ENCODE data around the gene LAT.

Gene LAT

DNA sequence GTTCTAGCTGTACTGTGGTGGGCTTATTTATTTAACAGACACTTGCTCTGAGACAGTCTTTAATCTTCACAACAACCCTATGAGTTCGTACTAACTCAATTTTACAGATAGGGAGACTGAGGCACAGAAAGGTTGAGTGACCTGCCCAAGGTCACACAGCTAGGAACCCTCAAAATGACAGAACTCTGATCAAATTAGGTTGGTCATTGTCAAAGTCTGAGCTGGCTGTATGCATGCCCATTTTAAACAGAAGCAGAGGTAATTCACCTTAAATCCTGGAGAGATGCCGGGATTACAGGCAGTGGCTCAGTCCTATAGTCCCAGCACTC, 24.9 kb downstream of the LAT start:
- no peak for DNase-seq

DNA sequence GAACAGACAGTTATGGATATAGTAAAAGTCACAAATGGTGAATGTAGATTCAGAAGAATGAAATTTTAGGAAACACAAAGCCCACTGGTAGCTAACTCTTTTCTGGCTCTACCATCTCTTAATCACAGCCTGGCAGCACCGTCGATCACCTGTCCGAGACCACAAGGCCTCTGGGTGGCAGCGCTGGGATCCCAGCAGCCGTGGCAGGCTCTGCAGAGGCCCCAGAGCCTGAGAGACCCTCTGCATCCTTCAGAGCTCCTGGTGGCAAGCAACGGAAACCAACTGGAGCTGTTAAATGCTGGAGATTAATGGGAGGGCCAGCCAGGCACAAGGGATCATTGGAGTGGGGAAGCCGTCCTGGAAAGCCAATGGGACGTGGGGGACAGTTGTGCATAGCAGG, 26.3 kb downstream of the LAT start:
- no peak for DNase-seq

DNA sequence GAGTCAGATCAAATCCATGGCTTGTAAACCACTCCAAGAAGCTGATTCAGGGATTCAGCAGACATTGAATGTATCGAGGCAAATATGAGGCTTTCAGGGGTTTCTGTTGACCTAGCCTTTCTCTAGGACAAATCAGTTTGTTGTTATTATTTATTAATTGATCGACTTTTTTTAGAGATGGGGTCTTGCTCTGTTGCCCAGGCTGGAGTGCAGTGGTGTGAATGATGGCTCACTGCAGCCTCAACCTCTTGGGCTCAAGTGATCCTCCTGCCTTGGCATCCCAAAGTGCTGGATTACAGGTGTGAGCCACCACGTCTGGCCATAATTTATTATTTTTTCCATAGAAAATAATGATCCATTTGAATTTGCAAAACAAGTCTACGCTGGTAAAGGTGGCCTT, 27.0 kb downstream of the LAT start:
- DNase-seq: no peak

DNA sequence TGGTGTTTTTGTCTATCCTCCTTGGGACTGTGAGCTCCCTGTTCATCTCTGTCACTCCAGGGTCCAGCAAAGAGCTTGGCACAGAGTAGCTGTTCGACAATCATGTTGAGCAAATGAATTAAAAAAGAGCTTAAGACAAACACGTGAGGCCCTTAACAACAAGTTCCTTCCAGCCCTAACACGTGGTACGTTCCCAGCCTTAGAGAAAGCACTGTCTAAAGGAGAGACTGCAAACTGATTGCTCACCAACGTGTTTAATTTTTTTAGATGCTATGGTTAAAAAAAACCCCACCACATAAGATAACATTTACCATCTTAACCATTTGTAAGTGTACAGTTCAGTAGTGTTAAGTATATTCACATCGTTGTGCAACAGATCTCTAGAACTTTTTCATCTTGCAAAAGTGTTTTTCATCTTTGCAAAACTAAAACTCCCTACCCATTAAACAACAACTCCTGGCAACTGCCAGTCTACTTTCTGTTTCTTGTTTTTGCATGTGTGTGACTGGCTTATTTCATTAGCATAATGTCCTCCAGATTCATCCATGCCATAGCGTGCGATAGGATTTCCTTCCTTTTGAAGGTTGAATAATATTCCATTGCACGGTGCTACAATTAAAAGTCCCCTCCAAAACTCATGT, 28.2 kb downstream of the LAT start:
- no peak for DNase-seq

DNA sequence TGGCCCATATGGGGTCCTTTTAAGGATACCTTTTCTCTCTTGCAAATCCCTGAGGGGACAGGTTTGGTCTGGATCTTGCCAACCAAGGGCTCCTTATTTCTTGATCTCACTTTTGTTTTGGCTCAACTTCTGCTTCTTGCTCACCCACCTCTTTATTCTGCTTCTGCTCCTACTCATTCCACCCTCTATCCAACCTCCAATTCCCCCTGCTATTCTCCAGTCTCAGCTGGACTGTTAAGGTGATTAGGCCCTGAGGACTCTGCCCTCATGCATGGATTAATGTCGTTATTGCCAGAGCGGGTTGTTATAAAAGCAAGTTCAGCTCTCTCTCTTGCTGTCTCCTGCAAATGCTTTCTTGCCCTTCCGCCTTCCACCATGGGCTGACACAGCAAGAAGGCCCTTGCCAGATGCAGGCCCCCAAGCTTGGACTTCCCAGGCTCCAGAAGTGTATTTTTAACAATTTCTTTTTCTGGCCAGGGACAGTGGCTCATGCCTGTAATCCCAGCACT, 29.8 kb downstream of the LAT start:
- no peak for DNase-seq

DNA sequence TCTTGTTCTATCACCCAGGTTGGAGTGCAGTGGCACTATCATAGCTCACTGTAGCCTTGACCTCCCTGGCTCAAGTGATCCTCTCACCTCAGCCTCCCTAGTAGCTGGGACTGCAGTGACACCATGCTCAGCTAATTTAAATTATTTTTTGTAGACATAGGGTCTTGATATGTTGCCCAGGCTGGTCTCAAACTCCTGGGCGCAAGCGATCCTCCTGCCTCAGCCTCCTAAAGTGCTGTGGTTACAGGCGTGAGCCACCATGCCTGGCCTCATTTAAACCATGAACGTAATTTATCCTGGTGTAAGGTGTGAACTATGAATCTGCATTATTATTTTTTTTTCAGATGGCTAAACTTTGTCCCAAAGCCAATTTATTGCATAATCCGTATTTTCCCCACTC, 37.3 kb downstream of the LAT start:
- DNase-seq: no peak

DNA sequence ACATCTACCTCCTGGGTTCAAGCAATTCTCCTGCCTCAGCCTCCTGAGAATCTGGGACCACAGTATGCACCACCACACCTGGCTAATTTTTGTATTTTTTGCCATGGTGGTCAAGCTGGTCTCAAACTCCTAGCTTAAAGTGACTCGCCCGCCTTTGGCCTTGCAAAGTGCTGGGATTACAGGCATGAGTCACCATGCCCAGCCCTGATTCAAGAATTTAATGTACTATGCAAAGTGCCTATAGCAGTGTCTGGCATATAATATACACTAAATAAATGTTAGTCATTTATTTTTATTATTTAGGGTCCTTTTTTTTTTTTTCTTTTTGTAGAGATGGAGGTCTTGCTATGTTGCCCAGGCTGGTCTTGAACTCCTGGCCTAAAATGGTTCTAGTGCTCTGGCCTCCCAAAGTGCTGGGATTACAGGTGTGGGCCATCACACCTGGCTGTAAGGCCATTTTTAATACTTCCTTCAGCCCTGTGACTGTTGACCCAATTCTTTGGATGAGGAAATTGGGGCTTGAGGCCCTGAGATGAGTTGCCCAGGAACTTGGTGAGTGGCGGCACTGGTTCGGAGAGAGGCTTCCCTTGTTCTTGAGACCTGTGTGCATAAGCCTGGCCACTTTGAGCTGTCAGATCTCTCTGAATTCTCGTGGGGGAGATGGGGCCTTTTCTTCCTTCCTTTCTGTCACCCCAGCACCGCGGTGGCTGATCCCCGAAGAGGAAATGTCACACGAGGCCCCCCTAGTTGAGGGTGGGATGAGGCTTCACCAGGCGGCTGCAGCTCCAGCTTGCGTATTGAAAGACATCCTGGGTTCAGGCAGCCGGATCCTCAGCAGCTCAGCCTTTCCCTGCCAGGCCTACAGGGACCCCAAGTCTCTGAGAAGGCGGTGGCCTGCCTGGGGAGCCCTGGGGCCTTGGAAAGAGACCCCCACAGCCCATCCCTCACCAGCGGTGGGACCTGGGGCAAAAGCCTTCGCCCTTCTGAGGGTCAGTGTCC, 38.7 kb downstream of the LAT start:
- no peak for DNase-seq

DNA sequence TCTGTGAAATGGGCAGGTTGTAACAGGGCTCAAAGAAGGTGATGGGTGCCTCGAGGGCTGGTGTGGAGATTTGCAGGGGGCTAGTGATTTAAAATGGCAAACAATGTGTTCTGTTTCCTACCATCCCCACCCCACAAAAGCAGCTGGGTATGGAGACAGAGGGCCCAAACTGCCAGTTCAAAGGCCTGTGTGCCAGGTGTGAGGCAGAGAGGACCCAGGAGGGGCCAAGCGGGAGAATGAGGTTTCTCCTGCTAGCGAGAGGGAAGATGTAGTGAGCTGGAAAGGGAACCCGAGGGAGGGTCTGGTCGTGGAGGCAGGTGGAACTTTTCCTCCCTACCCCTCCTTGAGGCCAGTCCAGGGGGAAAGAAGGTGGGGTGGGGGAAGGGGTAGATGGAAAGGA, 39.4 kb downstream of the LAT start:
- no peak for DNase-seq

DNA sequence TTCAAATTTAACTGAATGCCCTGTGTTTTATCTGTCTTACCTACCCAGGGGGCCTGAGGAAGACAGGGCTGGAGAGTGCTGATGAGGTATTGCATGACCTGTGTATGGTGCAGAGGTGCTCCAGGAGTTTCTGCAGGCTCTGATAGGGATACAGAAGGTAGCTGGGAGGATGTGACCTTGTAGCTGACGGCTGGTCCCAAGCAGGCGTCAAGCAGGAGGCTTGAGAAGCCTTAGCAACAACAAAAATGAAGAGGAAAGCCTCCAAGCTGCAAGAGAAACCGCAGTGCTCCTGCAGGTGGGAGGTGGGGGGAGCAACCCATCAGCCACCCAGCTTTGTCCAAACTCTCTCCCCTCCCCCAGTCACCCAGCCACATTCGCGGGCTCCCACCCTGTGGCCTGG, 40.4 kb downstream of the LAT start:
- DNase-seq: no peak

DNA sequence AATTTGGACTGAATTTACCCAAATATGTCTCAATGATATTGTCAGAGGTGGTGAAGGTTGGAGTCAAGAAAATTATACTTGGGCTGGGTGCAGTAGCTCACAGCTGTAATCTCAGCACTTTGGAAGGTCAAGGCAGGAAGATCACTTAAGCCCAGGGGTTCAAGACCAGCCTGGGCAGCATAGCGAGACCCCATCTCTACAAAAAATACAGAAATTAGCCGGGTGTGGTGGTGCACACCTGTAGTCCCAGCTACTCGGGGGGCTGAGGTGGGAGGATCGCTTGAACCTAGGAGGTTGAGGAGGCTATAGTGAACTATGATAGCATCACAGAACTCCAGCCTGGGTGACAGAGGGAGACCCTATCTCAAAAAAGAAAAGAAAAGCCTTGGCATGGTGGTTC, 40.9 kb downstream of the LAT start:
- DNase-seq: no peak

DNA sequence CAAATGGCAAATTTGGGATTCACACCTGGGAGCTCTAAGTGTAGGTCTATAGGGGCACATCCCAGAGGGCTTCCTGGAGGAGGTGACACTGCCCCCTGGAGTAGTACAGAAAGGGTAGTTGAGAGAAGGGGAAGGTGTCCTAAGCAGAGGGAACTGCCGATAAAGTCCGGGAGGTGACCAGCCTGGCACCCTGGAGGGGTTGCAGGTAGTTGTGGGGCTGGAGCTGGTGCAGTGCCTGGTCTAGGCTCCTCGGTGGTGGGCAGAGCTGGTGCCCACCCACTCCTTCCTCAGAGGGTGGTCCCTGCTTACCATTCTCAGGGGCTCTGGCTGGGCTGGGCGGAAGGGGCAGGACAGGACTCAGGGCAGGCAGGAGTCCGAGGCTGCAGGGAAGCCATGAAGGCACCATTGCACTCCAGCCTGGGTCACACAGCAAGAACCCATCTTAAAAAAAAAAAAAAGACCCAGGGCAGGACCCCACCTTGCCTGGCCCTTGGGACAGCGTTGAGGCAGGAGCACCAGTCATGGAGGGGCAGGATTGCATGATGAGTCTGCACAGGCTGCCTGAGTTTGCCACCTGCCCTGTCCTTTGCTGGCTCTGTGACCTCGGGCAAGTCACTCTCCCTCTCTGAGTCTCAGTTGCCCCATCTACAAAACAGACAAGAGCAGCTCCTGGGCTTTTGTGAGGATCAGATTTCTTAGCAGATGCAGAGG, 43.8 kb downstream of the LAT start:
- no peak for DNase-seq

DNA sequence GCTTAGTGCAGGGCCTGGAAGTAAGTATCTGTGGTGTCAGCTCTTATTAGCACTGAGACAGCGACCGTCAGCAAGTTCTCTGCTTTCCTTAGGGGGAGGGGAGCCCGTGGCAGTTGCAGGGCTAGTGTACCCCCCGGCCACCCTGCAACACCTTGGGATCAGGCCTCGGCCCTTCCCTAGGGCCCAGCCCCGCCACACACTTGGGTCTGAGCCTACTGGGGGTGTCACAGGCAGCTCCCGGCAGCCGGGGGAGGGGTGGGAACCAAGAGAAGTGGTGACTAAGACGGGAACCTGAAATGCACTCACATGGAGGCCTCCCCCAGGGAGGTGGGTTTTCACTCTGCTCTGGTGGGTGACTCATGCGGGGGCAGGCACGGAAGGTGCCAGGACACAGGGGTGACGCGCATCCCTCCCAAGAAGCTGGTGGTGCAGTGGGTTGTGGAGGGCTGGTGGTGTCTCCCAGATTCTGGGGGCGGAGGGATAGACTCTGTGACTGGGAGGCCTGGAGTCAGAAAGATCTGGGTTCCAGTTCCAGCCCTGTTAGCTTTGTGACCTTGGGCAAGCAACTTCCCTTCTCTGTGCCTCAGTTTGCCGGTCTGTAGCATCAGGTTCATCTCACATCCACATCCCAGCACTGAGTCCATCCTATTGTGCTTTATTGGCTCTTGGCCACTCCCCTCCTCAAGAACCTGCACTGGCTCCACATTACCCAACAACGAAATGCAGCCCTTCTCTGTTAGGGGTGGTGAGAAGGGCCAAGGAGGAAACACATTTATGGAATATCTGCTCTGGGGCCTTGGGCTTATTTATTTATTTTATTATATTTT, 44.5 kb downstream of the LAT start:
- DNase-seq: peak; percentile 90 to 94

DNA sequence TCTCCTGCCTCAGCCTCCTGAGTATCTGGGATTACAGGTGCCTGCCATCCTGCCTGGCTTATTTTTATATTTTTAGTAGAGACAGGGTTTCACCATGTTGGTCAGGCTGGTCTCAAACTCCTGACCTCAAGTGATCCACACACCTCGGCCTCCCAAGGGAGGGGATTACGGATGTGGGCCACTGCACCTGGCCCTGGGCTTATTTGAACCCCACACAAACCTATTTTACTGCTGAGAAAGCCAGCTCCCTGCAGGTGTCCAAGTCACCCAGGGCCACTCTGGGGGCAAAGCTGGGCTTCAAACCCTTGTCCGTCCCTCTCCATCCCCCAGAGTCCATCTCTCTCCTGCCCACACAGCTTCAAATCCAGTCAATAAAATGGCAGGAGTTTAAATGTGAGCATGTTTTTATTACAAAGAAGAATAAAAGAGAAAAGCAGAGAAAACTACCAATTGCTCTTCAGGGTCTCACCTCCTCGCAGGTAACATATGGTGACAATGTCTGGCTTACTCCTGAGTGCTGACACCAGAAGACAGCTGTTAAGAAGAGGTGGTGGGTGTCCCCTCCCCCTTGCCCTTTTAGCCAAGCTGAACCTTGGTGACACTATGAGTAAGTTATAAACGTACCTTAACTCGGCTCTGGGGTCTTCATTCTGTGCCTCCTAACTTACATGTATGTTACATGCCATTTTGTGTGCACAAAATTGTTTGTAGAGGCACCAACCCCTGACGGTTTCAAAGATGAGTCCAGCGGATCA, 45.4 kb downstream of the LAT start:
- DNase-seq: no peak
